Measurements from ENCODE around the gene IL13RA2.

Gene IL13RA2, protein sequence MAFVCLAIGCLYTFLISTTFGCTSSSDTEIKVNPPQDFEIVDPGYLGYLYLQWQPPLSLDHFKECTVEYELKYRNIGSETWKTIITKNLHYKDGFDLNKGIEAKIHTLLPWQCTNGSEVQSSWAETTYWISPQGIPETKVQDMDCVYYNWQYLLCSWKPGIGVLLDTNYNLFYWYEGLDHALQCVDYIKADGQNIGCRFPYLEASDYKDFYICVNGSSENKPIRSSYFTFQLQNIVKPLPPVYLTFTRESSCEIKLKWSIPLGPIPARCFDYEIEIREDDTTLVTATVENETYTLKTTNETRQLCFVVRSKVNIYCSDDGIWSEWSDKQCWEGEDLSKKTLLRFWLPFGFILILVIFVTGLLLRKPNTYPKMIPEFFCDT

DNA sequence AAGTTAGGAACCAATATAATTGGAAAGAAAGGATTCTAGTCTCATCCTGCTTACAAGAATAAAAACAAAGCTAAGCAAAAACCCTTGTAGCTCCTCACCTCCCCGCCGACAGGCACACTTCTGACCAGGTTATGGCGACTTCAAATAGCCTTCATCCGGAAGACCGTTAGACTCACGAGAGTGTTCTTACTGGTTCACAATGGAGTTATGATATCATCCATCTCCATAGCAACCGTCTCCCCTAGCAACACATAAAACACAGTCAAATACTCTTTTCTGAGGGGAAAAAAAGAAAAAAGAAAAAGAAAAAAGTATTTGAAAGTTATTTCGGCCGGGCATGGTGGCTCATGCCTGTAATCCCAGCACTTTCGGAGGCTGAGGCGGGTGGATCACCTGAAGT is at the start of gene IL13RA2:
IL13RA2 (minus strand) TSS at position 162 of the 400 bp plus-strand sequence. CDS start 347 bp downstream, outside the sequence.
- DNase-seq (ENCODE audit: low read depth in 1 of 2, low spot score in 1 of 2), result no peak

DNA sequence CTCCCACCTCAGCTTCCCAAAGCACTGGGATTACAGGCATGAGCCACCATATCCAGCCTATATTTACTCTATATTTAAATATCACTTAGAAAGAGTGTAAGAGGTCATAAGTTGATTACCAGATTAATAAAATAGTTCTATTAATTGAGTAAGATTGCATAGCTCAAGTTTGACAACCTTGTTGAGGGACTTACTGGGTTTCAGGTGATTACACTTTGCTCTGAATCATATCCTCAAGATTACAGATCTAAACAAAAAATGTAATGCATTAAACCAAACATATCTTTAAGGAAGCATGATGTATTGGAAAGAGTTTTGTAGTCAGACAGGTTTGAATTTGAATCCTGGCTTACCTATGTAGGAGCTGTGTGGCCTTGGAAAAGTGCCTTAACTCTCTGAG is 47.9 kb upstream of the IL13RA2 start:
- no peak for DNase-seq (ENCODE audit: low read depth in 1 of 2, low spot score in 1 of 2)

DNA sequence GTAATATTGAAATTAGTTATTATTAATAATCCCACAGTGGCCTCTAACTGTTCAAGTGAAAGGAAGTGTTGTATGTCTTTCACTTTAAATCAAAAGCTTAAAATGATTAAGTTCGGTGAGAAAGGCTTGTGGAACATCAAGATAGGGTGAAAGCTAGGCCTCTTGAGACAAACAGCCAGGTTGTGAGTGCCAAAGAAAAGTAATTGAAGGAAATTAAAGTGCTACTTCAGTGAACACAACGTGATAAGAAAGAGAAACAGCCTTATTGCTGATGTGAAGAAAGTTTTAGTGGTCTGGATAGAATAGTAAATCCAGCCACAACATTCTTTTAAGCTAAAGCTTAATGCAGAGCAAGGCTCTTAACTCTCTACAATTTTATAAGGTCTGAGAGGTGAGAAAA is 42.6 kb upstream of the IL13RA2 start:
- no peak for DNase-seq (ENCODE audit: low read depth in 1 of 2, low spot score in 1 of 2)

DNA sequence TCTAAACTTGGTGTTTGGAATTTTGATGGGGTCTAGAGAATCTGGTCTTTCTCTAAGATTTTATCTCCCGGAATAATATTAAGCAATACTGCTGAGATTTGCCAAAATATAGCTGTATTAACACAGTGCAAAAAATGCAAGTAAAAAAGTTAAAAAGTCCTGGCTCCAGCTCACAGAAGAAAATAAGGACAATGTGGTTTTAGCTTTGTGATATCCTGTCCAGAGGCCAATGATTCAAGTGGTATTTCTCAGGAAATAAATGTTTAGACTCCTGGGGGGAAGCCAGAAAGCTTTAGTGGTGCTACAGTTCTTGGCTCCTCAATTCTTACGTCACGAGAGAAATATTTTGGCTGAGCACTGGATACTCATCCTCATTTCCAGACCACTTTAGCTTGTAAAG is 40.9 kb upstream of the IL13RA2 start:
- DNase-seq (ENCODE audit: low read depth in 1 of 2, low spot score in 1 of 2), result no peak

DNA sequence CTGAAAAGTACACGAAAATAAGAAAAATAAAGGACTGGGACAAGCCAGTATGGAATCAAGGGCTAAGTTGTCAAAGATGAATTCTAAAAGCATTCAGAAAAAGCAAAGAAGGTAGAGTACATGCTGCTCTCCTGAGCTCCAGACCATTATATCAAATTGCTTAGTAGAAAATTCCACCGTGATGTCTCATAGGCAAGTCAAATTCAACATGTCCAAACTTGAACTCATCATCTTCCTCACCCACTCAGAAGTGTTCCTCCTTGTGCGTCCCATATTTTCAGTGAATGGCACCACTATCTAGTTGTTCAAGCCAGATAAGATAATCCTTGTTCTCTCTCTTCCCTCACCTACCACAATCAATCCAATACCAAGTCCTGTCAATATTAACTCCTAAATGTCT is 37.5 kb upstream of the IL13RA2 start:
- DNase-seq (ENCODE audit: low read depth in 1 of 2, low spot score in 1 of 2), result no peak

DNA sequence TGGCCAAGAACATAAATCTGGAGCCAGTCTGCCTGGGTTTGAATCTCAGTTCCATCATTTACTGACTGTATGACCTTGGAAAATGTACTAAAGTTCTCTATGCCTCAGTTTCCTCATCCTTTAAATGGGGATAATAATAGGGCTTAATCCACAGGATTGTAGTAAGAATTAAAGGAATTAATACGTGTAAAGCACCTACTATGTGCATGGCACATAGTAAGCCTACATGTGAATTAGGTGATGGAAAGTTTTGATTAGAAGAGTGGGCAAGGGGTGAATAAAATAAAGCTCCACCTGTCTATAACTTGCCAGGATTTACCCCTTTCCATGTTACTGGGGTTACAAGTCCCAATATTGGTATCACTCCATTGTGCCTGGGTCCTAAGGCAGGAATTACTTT is 35.8 kb upstream of the IL13RA2 start:
- DNase-seq (ENCODE audit: low read depth in 1 of 2, low spot score in 1 of 2), result no peak

DNA sequence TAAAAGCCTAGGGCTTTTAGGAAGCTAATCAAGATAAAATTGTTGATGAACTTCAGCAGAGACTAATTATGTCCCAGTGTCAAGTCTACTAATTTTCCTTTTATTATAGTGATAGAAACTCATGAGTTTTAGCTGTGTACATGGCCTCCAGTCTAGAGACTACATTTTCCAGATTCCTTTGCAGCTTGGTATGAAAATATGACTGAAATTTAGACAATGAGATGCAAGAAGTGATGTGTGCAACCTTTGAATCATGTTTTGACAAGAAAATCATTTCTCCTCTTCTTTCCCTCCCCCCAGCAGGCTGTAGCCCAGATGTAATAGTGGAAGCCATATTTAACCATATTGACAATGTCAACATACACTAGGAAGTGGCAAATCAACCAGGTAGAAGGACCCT is 30.3 kb upstream of the IL13RA2 start:
- DNase-seq (ENCODE audit: low read depth in 1 of 2, low spot score in 1 of 2), result no peak

DNA sequence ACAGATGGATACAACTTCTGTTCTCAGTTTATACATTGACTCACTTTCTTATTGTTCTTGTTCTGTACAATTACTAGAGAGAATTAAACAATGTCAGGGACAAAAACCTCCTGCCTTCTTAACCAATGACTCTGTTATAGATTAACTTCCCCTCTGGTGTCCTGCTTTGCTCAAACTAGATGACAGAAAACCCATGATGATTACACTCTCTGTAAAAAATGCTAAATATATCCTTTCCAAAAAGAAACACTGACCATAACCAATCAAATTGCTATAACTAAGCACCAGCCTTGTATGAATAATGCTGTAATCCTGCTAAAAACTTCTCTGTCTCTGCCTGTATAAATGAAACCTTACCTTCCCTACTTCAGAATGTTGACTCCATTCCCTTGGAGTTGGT is 29.8 kb upstream of the IL13RA2 start:
- no peak for DNase-seq (ENCODE audit: low read depth in 1 of 2, low spot score in 1 of 2)

DNA sequence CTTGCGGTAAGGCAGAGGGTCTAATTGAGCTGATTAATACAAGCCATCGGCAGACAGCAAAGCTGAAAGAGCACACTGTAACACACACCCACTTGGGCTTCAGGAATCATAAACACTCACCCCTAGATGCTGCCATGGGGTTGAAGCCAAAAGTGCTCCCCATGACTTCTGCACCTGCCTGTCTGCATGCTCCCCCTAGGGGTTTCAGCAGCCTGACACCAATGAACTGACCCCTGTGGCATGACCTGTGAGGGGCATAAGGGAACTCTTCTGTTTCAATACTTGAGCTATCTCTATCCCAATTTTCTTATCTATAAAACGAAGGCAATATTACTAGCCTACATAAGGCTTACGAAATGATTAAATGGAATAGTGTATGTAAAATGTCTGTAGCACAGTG is 23.0 kb upstream of the IL13RA2 start:
- DNase-seq (ENCODE audit: low read depth in 1 of 2, low spot score in 1 of 2), result no peak

DNA sequence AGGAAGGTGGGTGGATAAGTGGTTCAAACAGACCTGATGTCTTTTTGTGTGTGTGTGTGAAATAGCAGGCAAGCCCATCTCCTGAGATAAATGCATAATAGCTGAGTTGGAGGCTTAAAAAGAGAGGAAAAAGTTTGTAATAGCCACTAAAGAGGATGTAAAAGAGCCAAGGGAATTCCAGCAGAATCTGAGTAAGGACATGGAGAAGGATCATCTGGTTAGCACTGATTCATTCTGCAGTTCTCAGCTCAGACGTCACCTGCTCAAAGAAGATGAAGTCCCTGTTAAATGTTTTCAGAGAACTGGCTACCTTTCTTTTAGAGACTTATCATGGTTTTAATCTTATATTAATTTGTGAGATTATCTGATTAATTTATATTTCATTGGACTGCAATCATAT is 21.0 kb upstream of the IL13RA2 start:
- DNase-seq (ENCODE audit: low read depth in 1 of 2, low spot score in 1 of 2), result no peak

DNA sequence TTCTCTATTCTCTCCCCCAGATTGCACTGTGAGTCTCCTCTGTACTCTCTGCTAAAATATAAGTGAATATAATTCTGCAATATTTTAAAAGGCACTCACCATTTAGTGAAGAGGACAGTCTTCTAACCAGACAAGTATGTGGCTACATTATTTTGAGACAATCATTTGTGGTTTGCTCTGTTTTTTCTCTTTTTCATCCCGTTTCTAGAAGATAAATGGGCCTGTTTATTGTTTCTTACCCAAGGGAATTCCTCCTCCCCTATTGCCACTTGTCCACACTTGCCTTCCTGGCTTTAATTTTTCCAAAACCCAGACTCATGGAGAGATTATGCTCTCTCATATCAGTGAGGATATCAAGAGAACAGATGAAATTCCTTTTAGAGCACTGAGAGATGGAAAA is 18.6 kb upstream of the IL13RA2 start:
- DNase-seq (ENCODE audit: low read depth in 1 of 2, low spot score in 1 of 2), result no peak

DNA sequence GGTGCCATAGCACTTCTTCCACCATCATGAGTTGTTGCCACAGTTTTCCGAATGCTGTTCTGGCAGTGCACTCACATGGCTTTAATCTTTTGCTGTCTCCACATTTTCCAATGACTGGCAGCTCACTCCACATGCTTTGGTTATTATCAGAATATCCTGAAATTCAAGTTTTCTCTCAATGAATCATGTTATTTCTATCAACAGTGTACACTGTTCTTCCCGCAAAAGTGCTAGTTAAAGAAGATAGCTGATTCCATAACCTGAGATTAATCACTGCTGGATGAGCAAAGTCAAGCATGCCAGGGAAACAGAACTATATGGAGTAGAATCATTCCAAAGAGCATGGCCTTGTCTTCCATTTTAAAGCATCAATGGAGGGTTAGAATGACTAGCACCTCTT is 14.6 kb upstream of the IL13RA2 start:
- no peak for DNase-seq (ENCODE audit: low read depth in 1 of 2, low spot score in 1 of 2)

DNA sequence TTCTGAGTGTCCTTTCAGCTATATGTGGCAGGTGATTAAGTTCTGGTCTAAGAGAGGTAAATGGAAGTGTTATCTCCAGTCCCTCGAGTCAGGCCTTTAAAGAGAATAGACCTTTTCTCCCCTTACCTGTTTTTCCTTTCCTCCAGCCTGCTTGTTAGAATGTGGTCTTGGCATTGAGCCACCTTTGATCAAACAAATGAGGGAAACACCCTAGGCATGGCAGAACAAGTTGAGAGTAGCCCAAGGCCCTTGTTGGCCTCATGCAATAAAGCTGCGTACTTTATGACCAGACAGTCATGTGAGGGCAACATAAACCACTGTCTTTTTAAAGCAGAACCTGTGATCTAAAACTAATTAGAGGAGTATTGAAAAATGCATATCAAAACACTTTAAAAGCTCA is 13.2 kb upstream of the IL13RA2 start:
- no peak for DNase-seq (ENCODE audit: low read depth in 1 of 2, low spot score in 1 of 2)

DNA sequence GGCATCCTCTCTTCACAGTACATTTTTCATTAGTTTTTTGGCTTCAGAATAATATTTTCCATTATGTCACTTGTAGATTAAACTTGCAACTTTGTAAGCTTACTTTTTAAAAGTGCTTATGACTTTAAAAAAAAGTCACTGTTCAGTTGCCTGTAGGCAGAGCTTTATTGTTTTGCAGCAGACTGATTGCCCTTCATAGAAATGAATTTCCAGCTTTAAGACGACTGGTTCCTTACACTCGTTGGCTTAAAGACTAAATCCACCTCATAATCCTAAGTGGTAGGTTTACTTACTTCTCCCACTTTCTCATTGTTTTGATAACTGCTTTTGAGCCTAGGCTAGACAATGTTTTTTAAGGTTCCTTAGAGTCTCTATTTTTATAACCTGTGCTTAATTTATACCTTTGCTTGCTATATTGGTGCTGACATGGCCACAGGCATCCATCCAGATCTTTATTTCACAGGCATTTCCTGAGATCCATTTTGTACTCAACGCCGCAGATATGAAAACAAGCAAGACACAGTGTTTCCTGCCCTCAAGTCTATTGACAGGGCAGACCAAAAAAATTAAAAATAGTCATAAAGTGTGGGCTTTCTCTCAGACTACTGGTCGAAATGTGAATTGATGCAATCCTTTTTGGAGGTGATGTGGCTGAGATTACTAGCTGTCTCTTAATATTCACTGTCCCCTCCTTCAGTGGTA is 12.6 kb upstream of the IL13RA2 start:
- no peak for DNase-seq (ENCODE audit: low read depth in 1 of 2, low spot score in 1 of 2)

DNA sequence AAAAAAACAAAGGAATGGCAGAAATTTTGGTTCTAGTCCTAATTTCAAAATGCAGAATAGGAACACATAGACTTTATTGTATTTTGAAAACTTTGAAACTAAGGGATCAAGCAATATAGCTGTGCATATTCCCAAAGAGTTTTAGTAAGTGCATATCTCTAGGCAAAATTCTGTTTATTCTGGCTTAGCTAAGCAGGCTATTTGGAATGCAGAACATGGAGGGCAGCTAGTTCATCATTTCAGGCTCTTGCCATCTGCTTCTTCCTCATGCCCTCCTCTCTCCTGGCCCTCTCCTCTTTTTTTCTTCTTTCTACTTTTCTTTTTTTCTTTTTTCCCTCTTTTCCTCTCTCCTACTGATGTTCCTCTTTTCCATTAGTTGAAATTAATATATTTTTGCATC is 12.0 kb upstream of the IL13RA2 start:
- DNase-seq (ENCODE audit: low read depth in 1 of 2, low spot score in 1 of 2), result no peak

DNA sequence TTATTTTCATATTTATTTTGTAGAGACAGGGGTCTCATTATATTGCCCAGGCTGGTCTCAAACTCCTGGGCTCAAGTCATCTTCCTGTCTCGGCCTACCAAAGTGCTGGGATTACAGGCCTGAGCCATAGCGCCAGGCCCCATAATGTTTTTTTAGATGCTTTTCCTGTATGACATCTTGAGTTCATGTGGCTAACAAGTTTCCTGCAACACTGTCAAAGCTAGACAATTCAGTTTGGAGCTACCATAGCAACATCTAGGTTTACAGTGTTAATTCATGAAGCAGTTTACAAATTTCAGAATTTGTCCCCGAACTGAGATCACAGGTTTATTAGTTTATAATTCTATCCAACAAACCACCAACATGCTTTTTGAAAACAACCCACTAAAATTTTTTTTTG is 6.4 kb upstream of the IL13RA2 start:
- DNase-seq (ENCODE audit: low read depth in 1 of 2, low spot score in 1 of 2), result no peak

DNA sequence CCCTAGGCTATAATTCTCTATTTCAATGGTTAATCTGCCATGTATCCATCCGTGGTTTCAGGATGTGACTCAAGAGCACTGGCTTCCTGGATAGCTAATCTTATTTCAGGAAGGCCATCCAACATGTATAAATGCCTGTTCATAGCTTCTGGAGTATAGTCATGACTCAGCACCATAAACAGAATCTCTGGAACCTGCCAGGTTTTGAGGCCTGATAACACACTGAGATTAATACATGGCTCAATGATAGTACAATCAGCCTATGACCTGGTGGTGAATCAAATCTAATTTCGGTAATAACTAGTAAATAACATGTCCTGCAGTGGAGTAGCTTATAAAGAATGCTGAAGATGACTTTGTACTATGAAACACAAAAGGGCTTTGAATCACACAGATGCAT is 5.7 kb upstream of the IL13RA2 start:
- no peak for DNase-seq (ENCODE audit: low read depth in 1 of 2, low spot score in 1 of 2)

DNA sequence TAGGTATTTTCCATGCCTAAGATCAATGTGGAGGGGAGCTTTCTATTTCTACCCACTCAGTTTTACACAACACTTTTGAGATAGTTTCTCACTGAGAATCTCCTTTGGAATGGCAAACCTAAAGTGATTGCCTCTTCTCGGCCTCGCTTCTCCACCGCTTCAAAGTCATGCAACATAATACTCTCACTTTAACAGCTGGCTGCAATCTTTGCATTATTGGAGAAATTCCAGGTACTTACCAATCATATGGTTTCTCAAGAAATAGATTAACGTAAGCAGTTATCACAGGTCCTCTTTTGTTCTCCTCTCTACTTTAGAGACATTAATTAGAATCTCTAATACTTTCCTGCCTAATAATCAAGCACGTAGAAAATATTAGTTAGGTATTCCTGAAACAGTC is 3.7 kb upstream of the IL13RA2 start:
- DNase-seq (ENCODE audit: low read depth in 1 of 2, low spot score in 1 of 2), result no peak

DNA sequence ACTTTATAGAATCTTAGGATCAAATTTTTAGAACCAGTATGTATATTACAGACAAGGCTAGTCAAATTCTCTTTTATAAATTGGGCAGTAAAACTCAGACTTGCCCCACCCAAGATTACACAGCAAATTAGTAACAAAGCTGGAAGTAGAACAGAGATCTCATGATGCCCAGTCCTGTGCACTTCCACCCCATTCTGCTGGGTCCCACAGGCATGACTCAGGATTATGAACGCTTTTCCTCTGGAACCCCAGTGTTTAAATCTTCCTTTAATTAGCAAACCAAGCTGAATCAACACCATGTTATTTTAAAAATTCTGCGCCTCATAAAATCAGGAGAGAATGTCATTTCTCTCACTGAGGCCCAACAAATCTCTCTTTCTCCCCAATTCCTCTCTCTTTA is 1.5 kb upstream of the IL13RA2 start:
- no peak for DNase-seq (ENCODE audit: low read depth in 1 of 2, low spot score in 1 of 2)

DNA sequence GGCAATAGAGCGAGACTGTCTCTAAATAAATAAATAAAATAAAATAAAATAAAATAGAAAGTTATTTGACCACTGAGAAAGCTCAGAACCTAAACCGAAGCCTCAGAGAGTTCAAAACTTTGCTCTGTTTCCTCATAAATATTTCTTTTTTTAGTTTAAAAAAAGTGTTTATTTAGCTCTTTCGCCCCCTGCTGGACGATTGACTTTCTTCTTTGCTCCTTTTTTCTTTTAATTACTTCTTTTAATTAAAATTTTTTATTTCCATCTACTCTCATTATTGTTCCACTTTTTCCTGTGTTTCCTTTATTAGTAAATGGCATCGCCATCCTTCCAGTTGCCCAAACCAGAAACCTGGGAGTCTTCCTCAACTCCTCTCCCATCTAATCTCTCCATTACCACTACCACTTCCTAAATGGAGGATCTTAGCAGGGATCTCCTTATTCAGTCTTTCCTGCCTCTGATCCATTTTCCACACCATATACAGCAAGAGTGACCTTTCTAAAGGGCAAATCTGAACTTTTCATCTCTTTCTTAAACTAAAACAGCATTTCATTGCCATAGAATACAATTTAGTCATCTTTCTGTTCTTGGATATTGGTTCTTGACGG is 728 bp upstream of the IL13RA2 start:
- no peak for DNase-seq (ENCODE audit: low read depth in 1 of 2, low spot score in 1 of 2)

DNA sequence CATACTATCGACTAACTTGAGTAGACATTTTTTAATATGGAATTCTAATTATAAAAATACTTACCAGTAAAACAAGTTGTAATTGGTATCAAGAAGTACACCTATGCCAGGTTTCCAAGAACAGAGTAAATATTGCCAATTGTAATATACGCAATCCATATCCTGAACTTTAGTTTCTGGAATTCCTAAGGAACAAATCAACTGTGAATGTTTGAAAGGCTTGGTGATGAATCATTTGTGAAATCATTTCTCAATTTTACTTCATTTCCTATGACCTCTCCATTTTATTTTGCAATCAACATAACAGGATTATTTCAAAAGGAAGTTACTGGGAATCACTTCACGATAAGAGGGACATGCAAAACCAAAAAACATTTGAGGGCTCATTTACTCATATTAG is 3.7 kb downstream of the IL13RA2 start:
- DNase-seq (ENCODE audit: low read depth in 1 of 2, low spot score in 1 of 2), result no peak

DNA sequence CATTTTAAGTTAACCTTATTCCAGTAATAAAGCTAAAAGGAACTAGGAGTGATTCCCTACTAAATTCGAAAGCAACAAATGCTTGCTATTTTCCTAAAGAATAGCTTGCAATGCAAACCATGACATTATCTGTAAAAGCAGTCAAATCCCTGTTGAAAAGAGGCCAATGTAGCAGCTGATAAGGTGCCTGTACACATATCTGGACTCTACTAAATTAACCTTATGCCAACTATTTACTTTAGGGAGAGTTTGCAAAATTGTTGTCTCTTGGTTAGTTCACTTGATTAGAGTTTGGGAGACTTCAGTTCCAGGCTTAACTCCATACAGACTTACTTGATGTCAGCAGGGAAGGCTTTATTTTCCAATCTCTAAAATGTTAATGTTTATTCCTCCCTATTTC is 6.0 kb downstream of the IL13RA2 start:
- no peak for DNase-seq (ENCODE audit: low read depth in 1 of 2, low spot score in 1 of 2)

All from stimulated activated CD4-positive, alpha-beta T cell treated with anti-CD3 and anti-CD28 coated beads, Interleukin-15, amount 100 ng/mL, for 1 hour (primary cell).